Ovary (tissue), 9 donors: ENCODE measurements around the gene KRTAP3-2. TPM values are rescaled to one million over a fixed set of nuclear protein-coding genes. Genes with fewer than 3 reads are reported as not detected.

Experiments
- DNase-seq, 5 donors: peaks; one replicate each; pipeline ENCODE4 v3.0.0-alpha.2; 2019 to 2020
- H3K27ac ChIP-seq, 2 donors: fragments of 200-600 bp; one replicate each; pipeline versions ENCODE4 v1.5.1 to v1.8.0; 2019 to 2022
- H3K27me3 ChIP-seq: fragments of 200-600 bp; one replicate; pipeline ENCODE4 v1.8.0; 2022
- H3K36me3 ChIP-seq: fragments of 200-600 bp; sonication (generic); one replicate; pipeline ENCODE4 v1.5.1; 2019
- H3K4me1 ChIP-seq: one replicate; pipeline ENCODE4 v1.8.1; 2013; ENCODE audit warnings: mild to moderate bottlenecking, moderate library complexity; ENCODE audit not compliant: insufficient read depth
- H3K4me3 ChIP-seq: fragments of 200-600 bp; sonication (generic); one replicate; pipeline ENCODE4 v1.5.1; 2017
- H3K9me3 ChIP-seq, 2 donors: fragments of 200-600 bp in 1 of 2; sonication (generic) in 1 of 2; one replicate each; pipeline versions ENCODE4 v1.5.1 to v1.8.1; 2013 to 2019; ENCODE audit warnings: mild to moderate bottlenecking in 1 of 2, moderate library complexity in 1 of 2
- CTCF ChIP-seq, 3 donors: fragments of 450-650 bp in 2 of 3; fragments of 200-600 bp in 1 of 3; IDR thresholded peaks; one replicate each; pipeline versions ENCODE4 v1.5.1 to v1.8.0; 2016 to 2022; ENCODE audit warnings: antibody characterized with exemption in 3 of 3, mild to moderate bottlenecking in 1 of 3
- EP300 ChIP-seq: sonication (generic); formaldehyde crosslinking; IDR thresholded peaks from one replicate; pipeline ENCODE4 v1.6.1; 2017; ENCODE audit warnings: antibody characterized with exemption
- POLR2A ChIP-seq: fragments of 450-650 bp; IDR thresholded peaks from one replicate; pipeline ENCODE4 v1.6.1; 2017; ENCODE audit warnings: antibody characterized with exemption, mild to moderate bottlenecking, moderate library complexity
- WGBS, 3 donors: extraction: QIAGEN DNeasy Blood & Tissue Kit in 1 of 3; methylation state at CpG; one replicate each; pipeline versions ENCODE4 v1.1.5 to v1.1.7; 2013 to 2017; 5-methylcytosine and 5-hydroxymethylcytosine counted together
- intact Hi-C, 4 donors: fragments of 100-400 bp; cut with DNase I; formaldehyde crosslinking; loops; one replicate each; pipeline versions ENCODE4 v1.11.0 to v1.15.1; 2022 to 2023
- polyA plus RNA-seq, 2 donors: library from polyadenylated mRNA; stranded (reverse); fragments of 200-250 nt in 1 of 2; fragments of 350-450 nt in 1 of 2; fragmentation: Illumina TruSeq in 1 of 2; extraction: RNeasy Lipid Tissue Mini Kit (QIAGEN cat#74804) in 1 of 2; gene quantifications; one replicate each; pipeline ENCODE4 v1.2.3, GENCODE V29; 2013 to 2014
- total RNA-seq, 7 donors: library from RNA; depleted of rRNA in 2 of 7; stranded (reverse); fragments of >200 nt in 2 of 7; fragmentation: NEBNext Ultra II Directional in 3 of 7; extraction: Animal tissue kit (Norgen Biotek cat#: 25700) in 3 of 7; gene quantifications; one replicate each; pipeline versions ENCODE4 v1.1.0 to v1.2.4, GENCODE V29; 2016 to 2023
- donor health status: DM: no; HTN: no; CAD: no; lungs with moderate emphysema.
- donor health status: DM: no; HTN: no; CAD: no.
- donor health status: Bipolar disorder and iron deficiency.
- donor health status: DM: yes; HTN: yes; CAD: no.
- donor health status: DM: no; HTN: no; CAD: no.
- donor health status: DM: yes; HTN: yes; CAD: no.

The KRTAP3-2 gene
- total and polyA plus RNA-seq, 9 donors: not detected

DNA sequence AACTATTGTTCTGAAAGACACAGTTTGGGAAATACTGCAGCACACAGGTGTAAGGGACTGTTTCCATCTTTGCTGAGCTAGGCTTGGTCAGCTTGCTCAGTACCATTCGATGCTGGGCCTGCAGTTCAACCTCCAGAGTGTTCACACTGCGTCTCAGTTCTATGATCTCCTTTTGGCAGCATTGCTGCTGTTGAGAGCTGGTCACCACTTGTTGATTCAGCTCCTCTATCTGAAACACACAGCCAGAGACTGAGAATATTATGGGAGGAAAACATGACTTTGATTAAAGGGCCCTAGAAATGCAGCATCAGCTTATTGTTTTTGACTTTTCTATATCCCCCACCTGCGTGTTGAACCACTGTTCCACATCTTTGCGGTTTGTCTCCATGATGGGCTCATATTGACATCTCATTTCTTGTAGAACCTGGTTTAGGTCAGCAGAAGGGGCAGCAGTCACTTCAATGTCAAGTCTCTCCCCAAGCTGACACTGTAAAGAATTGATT is 37.6 kb downstream of the KRTAP3-2 start:
- intact Hi-C loops: no loop called here
- no peaks in the 10 kb centered on the region for H3K27me3 ChIP-seq
- H3K4me1 ChIP-seq: no peaks in the 10 kb centered on the region
- WGBS, 3 donors: 94 to 96% (median 96%) methylated on average over 4 of the region's 4 CpGs
- no peak overlapping the region for H3K4me3 ChIP-seq
- TF ChIP-seq CTCF (IDR thresholded peaks at IDR 0.05): no peak
- TF ChIP-seq POLR2A: no peak
- no peak for TF ChIP-seq EP300
- DNase-seq: no peak
- no peak overlapping the region for H3K27ac ChIP-seq
- no peaks in the 10 kb centered on the region for H3K9me3 ChIP-seq
- no peaks in the 10 kb centered on the region for H3K36me3 ChIP-seq

- Histone ChIP-seq H3K36me3 (no peaks in the 10 kb centered on the region), H3K4me3 (no peak overlapping the region), H3K27me3 (no peaks in the 10 kb centered on the region), H3K9me3 (no peaks in the 10 kb centered on the region), H3K27ac (no peak overlapping the region), H3K4me1 (no peaks in the 10 kb centered on the region)
- intact Hi-C loops: no loop called here
- DNase-seq: no peak
- 79 to 84% (median 81%) methylated on average over 1 of the region's 1 CpG for WGBS, 3 donors
- no peak for TF ChIP-seq CTCF (IDR thresholded peaks at IDR 0.05)
- no peak for TF ChIP-seq POLR2A
- TF ChIP-seq EP300: no peak
Observed at GRCh38 chr17:40961591-40961990, 38.1 kb downstream of the KRTAP3-2 start.

DNA sequence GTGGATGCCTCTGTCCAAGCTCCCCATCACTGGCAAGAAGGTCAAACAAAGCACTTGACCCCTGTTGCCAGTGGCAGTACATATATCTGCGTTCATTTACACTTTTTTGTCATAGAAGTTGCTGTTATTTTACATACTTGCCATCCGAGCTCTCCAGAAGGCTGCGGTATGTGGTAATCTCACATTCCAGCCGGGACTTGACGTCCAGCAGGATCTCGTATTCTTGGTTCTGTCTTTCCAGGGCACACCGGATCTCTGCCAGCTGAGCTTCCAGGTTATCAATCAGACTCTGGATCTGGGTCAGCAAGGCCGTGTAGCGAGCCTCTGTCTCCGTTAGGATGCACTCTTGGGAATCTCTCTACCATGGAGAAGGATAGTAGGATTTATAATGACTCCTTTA is 39.6 kb downstream of the KRTAP3-2 start:
- Histone ChIP-seq H3K4me3 (no peak overlapping the region), H3K36me3 (no peaks in the 10 kb centered on the region), H3K9me3 (no peaks in the 10 kb centered on the region), H3K27me3 (no peaks in the 10 kb centered on the region), H3K27ac (no peak overlapping the region), H3K4me1 (no peaks in the 10 kb centered on the region)
- TF ChIP-seq CTCF (IDR thresholded peaks at IDR 0.05): no peak
- TF ChIP-seq POLR2A: no peak
- TF ChIP-seq EP300: no peak
- no peak for DNase-seq
- 34 to 59% (median 43%) methylated on average over 10 of the region's 10 CpGs for WGBS, 3 donors
- intact Hi-C loops: no loop called here

DNA sequence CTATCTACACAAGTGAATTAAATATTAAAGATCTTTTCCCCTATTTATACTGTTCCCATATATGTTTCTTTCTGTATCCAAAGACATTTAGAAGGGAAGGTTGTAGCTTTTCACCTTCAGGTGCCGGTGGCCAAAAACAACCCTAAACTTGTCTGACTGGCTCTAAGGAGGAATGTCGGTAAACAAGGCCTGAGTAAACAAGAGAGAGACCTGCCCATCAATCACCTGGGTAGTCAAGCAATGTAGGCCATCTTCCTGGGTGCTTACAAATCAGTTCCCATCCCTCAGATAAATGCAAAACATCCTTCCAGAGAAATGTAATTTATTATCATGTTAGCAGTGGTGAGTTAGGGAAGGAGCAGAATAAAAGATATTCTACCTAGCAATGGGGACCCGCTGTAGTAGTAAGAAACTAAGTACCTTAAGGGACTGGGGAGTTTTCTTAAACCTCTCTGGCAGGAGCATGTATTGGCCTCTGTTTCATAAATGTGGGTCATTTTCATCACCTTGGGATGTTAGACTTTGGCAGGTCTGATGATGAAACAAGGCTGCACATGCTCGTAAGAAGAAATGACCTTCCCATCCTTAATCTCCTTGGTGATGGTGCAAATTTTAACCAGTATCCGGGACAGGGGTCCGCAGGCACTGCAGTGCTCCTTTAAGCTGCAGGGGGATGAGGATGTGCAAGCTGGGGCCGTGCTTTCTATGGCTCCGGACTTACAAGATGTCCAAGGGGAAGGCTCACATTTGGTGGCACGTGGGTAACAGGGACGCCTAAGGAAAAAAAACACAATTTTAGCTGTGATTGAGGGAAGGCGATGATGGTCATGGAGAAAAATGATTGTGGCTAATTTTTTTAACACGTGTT is 41.4 kb downstream of the KRTAP3-2 start:
- 91 to 94% (median 91%) methylated on average over 12 of the region's 12 CpGs for WGBS, 3 donors
- intact Hi-C loops: no loop called here
- H3K27ac ChIP-seq: no peak overlapping the region

More for the DNA sequence above, 41.4 kb downstream of the KRTAP3-2 start:
- no peak for DNase-seq
- TF ChIP-seq EP300: no peak
- no peak for TF ChIP-seq CTCF (IDR thresholded peaks at IDR 0.05)
- TF ChIP-seq POLR2A: no peak
- no peaks in the 10 kb centered on the region for H3K36me3 ChIP-seq
- no peaks in the 10 kb centered on the region for H3K27me3 ChIP-seq
- no peak overlapping the region for H3K4me3 ChIP-seq
- H3K9me3 ChIP-seq: no peaks in the 10 kb centered on the region
- no peaks in the 10 kb centered on the region for H3K4me1 ChIP-seq
